Measurements from ENCODE around the gene RAB8B.

GRCh38 chr15:63274427-63274826 is 85.0 kb downstream of the RAB8B start:
- TF ChIP-seq, protein P1, sequence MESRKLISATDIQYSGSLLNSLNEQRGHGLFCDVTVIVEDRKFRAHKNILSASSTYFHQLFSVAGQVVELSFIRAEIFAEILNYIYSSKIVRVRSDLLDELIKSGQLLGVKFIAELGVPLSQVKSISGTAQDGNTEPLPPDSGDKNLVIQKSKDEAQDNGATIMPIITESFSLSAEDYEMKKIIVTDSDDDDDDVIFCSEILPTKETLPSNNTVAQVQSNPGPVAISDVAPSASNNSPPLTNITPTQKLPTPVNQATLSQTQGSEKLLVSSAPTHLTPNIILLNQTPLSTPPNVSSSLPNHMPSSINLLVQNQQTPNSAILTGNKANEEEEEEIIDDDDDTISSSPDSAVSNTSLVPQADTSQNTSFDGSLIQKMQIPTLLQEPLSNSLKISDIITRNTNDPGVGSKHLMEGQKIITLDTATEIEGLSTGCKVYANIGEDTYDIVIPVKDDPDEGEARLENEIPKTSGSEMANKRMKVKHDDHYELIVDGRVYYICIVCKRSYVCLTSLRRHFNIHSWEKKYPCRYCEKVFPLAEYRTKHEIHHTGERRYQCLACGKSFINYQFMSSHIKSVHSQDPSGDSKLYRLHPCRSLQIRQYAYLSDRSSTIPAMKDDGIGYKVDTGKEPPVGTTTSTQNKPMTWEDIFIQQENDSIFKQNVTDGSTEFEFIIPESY (IDR thresholded peaks at IDR 0.05): no peak
- TF ChIP-seq, protein P2, sequence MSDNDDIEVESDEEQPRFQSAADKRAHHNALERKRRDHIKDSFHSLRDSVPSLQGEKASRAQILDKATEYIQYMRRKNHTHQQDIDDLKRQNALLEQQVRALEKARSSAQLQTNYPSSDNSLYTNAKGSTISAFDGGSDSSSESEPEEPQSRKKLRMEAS (IDR thresholded peaks at IDR 0.05): no peak
- TF ChIP-seq CTCF (IDR thresholded peaks at IDR 0.05; ENCODE audit: low read depth, low read length, missing input control) (no peak), YY1 (IDR thresholded peaks at IDR 0.05) (no peak), HNF4A (conservative IDR thresholded peaks at IDR 0.05) (no peak), TAF1 (conservative IDR thresholded peaks at IDR 0.05) (no peak), GABPA (IDR thresholded peaks at IDR 0.05 in 1 of 2, conservative IDR thresholded peaks at IDR 0.05 in 1 of 2) (no peak), HNF4G (IDR thresholded peaks at IDR 0.05) (no peak), NR2F2 (IDR thresholded peaks at IDR 0.05) (no peak), RAD21 (IDR thresholded peaks at IDR 0.05) (no peak), REST (IDR thresholded peaks at IDR 0.05) (no peak), EGR1 (IDR thresholded peaks at IDR 0.05; ENCODE audit: low read depth in 2 of 2) (no peak)
- TF ChIP-seq, protein P3, sequence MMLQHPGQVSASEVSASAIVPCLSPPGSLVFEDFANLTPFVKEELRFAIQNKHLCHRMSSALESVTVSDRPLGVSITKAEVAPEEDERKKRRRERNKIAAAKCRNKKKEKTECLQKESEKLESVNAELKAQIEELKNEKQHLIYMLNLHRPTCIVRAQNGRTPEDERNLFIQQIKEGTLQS (IDR thresholded peaks at IDR 0.05): no peak
